H1 (cell line): ENCODE data around the gene KCNQ1OT1. TPM values are rescaled to one million over a fixed set of nuclear protein-coding genes. Genes with fewer than 3 reads are reported as not detected.

Source experiments
- CTCF ChIA-PET: fragments of 300-600 bp; sonication (Branson Sonifier 250); formaldehyde crosslinking; loops from one replicate; lab custom pipeline; 2021; ENCODE audit not compliant: partially characterized antibody; lab: Charles Lee
- POLR2A ChIA-PET: fragments of 300-600 bp; sonication (Branson Sonifier 250); formaldehyde crosslinking; loops from one replicate; lab custom pipeline; 2021; ENCODE audit warnings: inconsistent platforms; ENCODE audit not compliant: partially characterized antibody; lab: Charles Lee
- DNase-seq, 2 experiments: peaks; one replicate each; pipeline versions ENCODE4 v3.0.0 to v3.0.0-alpha.2; 2010 to 2022; ENCODE audit warnings: low spot score in 2 of 2, low read depth in 1 of 2, mixed read lengths in 1 of 2
- FAIRE-seq: peaks from 2 replicates; lab custom pipeline; 2011; peaks lifted over from hg19 to GRCh38; lab: Jason Lieb, UNC
- H2AFZ ChIP-seq: 2 replicates; pipeline ENCODE4 v1.8.1; 2012; ENCODE audit warnings: low read length, inconsistent platforms
- H2AK5ac ChIP-seq: 2 replicates; pipeline ENCODE4 v1.6.1; 2013; ENCODE audit warnings: low read depth, low read length
- H2BK120ac ChIP-seq: replicated peaks from 2 replicates; pipeline ENCODE3; 2013; ENCODE audit warnings: low read depth, low read length, inconsistent platforms
- H2BK12ac ChIP-seq: 2 replicates; pipeline ENCODE4 v1.6.1; 2013; ENCODE audit warnings: low read depth, low read length
- H2BK15ac ChIP-seq: 2 replicates; pipeline ENCODE4 v1.6.1; 2013; ENCODE audit warnings: low read length
- H2BK20ac ChIP-seq: 2 replicates; pipeline ENCODE4 v1.6.1; 2013; ENCODE audit warnings: low read length
- H2BK5ac ChIP-seq: 2 replicates; pipeline ENCODE4 v1.6.1; 2013; ENCODE audit warnings: low read depth, low read length
- H3K14ac ChIP-seq: 2 replicates; pipeline ENCODE4 v1.6.1; 2013; ENCODE audit warnings: inconsistent platforms; ENCODE audit not compliant: insufficient read length
- H3K18ac ChIP-seq: 2 replicates; pipeline ENCODE4 v1.6.1; 2013; ENCODE audit warnings: low read length; ENCODE audit errors: extremely low read depth
- H3K23ac ChIP-seq: 2 replicates; pipeline ENCODE4 v1.6.1; 2013; ENCODE audit warnings: inconsistent platforms; ENCODE audit not compliant: insufficient read length
- H3K23me2 ChIP-seq: 2 replicates; pipeline ENCODE4 v1.6.1; 2013; ENCODE audit warnings: low read depth, low read length
- H3K27ac ChIP-seq: 2 replicates; pipeline ENCODE4 v1.6.1; 2011; ENCODE audit warnings: low read depth, low read length, inconsistent platforms
- H3K27me3 ChIP-seq, 4 experiments: replicated peaks in 1 of 4; 1 replicate in 1 of 4; 2 replicates in 3 of 4; pipeline versions ENCODE4 v1.6.1 to v1.8.1; 2011 to 2013; ENCODE audit warnings: low read length in 3 of 4, mild to moderate bottlenecking in 3 of 4, inconsistent platforms in 2 of 4, mixed read lengths in 2 of 4, moderate library complexity in 1 of 4; ENCODE audit not compliant: control insufficient read depth in 3 of 4, insufficient read depth in 3 of 4; ENCODE audit errors: extremely low read depth in 1 of 4
- H3K36me3 ChIP-seq, 4 experiments: 2 replicates each; pipeline versions ENCODE4 v1.6.1 to v1.8.1; 2011 to 2013; ENCODE audit warnings: mild to moderate bottlenecking in 4 of 4, low read length in 3 of 4, moderate library complexity in 2 of 4, control low read depth in 1 of 4, inconsistent platforms in 1 of 4; ENCODE audit not compliant: insufficient read depth in 4 of 4, control insufficient read depth in 2 of 4
- H3K4ac ChIP-seq: replicated peaks from 2 replicates; pipeline ENCODE3; 2013; ENCODE audit warnings: low read length, low read depth, mixed read lengths, inconsistent platforms; ENCODE audit not compliant: insufficient read length
- H3K4me1 ChIP-seq, 4 experiments: replicated peaks in 1 of 4; 1 replicate in 1 of 4; 2 replicates in 3 of 4; pipeline versions ENCODE4 v1.6.1 to v1.8.1; 2011 to 2013; ENCODE audit warnings: low read length in 3 of 4, inconsistent platforms in 2 of 4, mixed read lengths in 1 of 4; ENCODE audit not compliant: insufficient read depth in 4 of 4, control insufficient read depth in 3 of 4
- H3K4me2 ChIP-seq, 2 experiments: 2 replicates each; pipeline versions ENCODE4 v1.6.1 to v1.8.1; 2011 to 2013; ENCODE audit warnings: low read depth in 2 of 2, low read length in 2 of 2, control low read depth in 1 of 2, inconsistent platforms in 1 of 2, mild to moderate bottlenecking in 1 of 2; ENCODE audit not compliant: insufficient read depth in 1 of 2
- H3K4me3 ChIP-seq, 4 experiments: fragments of 200-600, 300-600 bp in 1 of 4; sonication (generic), shearing (Covaris generic), sonication (Bioruptor Twin) in 1 of 4; 2 replicates each; pipeline versions ENCODE4 v1.5.1 to v1.8.1; 2011 to 2016; ENCODE audit warnings: low read length in 4 of 4, low read depth in 3 of 4, control low read depth in 2 of 4, inconsistent platforms in 2 of 4, mild to moderate bottlenecking in 2 of 4, mixed read lengths in 1 of 4, moderate library complexity in 1 of 4; ENCODE audit not compliant: insufficient read depth in 2 of 4; ENCODE audit errors: extremely low read depth in 1 of 4
- H3K56ac ChIP-seq: replicated peaks from 2 replicates; pipeline ENCODE3; 2013; ENCODE audit warnings: low read depth, mild to moderate bottlenecking, mixed read lengths, low read length, inconsistent platforms; ENCODE audit not compliant: insufficient read length
- H3K79me1 ChIP-seq: 2 replicates; pipeline ENCODE4 v1.6.1; 2013; ENCODE audit warnings: low read depth, low read length, control low read depth
- H3K79me2 ChIP-seq, 2 experiments: 2 replicates each; pipeline versions ENCODE4 v1.6.1 to v1.8.1; 2012 to 2013; ENCODE audit warnings: low read length in 2 of 2, mild to moderate bottlenecking in 2 of 2, inconsistent platforms in 1 of 2; ENCODE audit not compliant: insufficient read depth in 2 of 2, control insufficient read depth in 1 of 2
- H3K9ac ChIP-seq, 4 experiments: replicated peaks in 1 of 4; 1 replicate in 1 of 4; 2 replicates in 3 of 4; pipeline versions ENCODE4 v1.6.1 to v1.8.1; 2011 to 2013; ENCODE audit warnings: low read depth in 3 of 4, low read length in 3 of 4, control low read depth in 2 of 4, mild to moderate bottlenecking in 2 of 4, moderate library complexity in 2 of 4, inconsistent platforms in 1 of 4; ENCODE audit errors: extremely low read depth in 1 of 4
- H3K9me3 ChIP-seq, 2 experiments: 2 replicates each; pipeline versions ENCODE4 v1.6.1 to v1.8.1; 2012 to 2013; ENCODE audit warnings: mild to moderate bottlenecking in 2 of 2, moderate library complexity in 2 of 2, control low read depth in 1 of 2, inconsistent platforms in 1 of 2, low read depth in 1 of 2, low read length in 1 of 2, mixed read lengths in 1 of 2; ENCODE audit not compliant: insufficient read depth in 2 of 2
- H4K20me1 ChIP-seq, 2 experiments: replicated peaks in 1 of 2; 2 replicates each; pipeline versions ENCODE3 to v1.8.1; 2011 to 2013; ENCODE audit warnings: inconsistent platforms in 2 of 2, low read length in 2 of 2, mild to moderate bottlenecking in 1 of 2; ENCODE audit not compliant: insufficient read depth in 2 of 2, control insufficient read depth in 1 of 2
- H4K5ac ChIP-seq: 2 replicates; pipeline ENCODE4 v1.6.1; 2013; ENCODE audit warnings: low read length, low read depth, mixed read lengths, inconsistent platforms; ENCODE audit not compliant: insufficient read length
- H4K8ac ChIP-seq: 2 replicates; pipeline ENCODE4 v1.8.0; 2013; ENCODE audit warnings: mild to moderate bottlenecking, moderate library complexity, low read length, inconsistent platforms; ENCODE audit not compliant: insufficient read depth; ENCODE audit errors: extremely low read depth
- H4K91ac ChIP-seq: replicated peaks from 2 replicates; pipeline ENCODE3; 2013; ENCODE audit warnings: low read length, mixed read lengths, inconsistent platforms; ENCODE audit not compliant: insufficient read length
- CBX5 ChIP-seq: fragments of 300-800, 300-1000 bp; sonication (generic); IDR thresholded peaks from 2 replicates; pipeline ENCODE4 v1.7.1; 2016; ENCODE audit warnings: antibody characterized with exemption, low read length, low read depth
- WGBS, 2 experiments: shearing (Covaris generic) in 1 of 2; methylation state at CpG; one replicate each; pipeline versions ENCODE4 v1.1.6 to v1.1.7; 2013 to 2015; ENCODE audit warnings: low lambda C conversion rate in 2 of 2, mixed read lengths in 2 of 2, inconsistent platforms in 1 of 2, low coverage in 1 of 2, missing lambda C conversion rate in 1 of 2; ENCODE audit not compliant: insufficient replicate concordance in 2 of 2, insufficient coverage in 1 of 2, insufficient read length in 1 of 2; ENCODE audit errors: extremely low coverage in 1 of 2, missing lambda C conversion rate in 1 of 2; 5-methylcytosine and 5-hydroxymethylcytosine counted together
- polyA plus RNA-seq, 7 experiments: library from polyadenylated mRNA; depleted of rRNA in 3 of 7; stranded (reverse) in 5 of 7; unstranded in 2 of 7; fragments of >200 nt in 5 of 7; fragments of 200-250 nt in 2 of 7; gene quantifications; 1 replicate in 5 of 7; 2 replicates in 1 of 7; 4 replicates in 1 of 7; pipeline versions ENCODE4 v1.2.1 to v1.2.3, GENCODE V29; 2011 to 2013; ENCODE audit warnings: missing spikeins in 2 of 7, mixed read lengths in 2 of 7
- total RNA-seq: library from RNA; stranded (reverse); fragmentation: NEBNext Ultra II Directional; extraction: Animal tissue kit (Norgen Biotek cat#: 25700); gene quantifications from 2 replicates; pipeline ENCODE4 v1.2.1, GENCODE V29; 2021
- TF ChIP-seq, protein P1 (sequence below), 3 experiments: IDR thresholded peaks; 1 replicate in 2 of 3; 2 replicates in 1 of 3; pipeline versions ENCODE4 v1.5.1 to v1.6.1; 2011; ENCODE audit warnings: low read length in 3 of 3, mild to moderate bottlenecking in 3 of 3, inconsistent platforms in 2 of 3, low read depth in 1 of 3, moderate library complexity in 1 of 3; ENCODE audit not compliant: insufficient read depth in 1 of 3; ENCODE audit errors: control extremely low read depth in 1 of 3

The KCNQ1OT1 gene
- total and polyA plus RNA-seq, 2 of the 8 experiments (the other 6 are each of a cell fraction or from before 2014, with no cell fraction given): 0.21 to 1.2 TPM

DNA sequence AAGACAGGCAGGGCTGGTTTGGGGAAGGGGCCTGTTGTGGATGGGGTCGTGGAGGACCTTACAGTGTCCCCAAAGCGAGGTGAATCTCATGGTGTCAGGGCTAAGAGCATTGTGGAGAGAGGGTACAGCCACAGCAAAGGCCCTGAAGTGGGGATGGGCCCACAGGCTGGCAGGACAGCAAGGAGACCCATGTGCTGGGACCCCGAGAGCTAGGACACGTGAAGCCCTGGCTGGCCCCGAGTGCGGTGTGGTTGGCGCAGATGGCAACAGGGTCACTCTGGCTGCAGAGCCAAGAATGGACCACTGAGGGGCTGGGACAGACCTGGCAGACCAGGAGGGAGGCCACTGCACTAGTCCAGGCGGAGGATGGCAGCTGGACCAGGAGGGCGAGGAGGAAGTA is 30.0 kb upstream of the KCNQ1OT1 start:
- Histone ChIP-seq H3K79me1 (no peaks in the 10 kb centered on the region), H2BK5ac (no peak overlapping the region), H3K23ac (no peak overlapping the region), H3K9ac (no peak overlapping the region), H3K4me3 (no peak overlapping the region), H4K8ac (no peak overlapping the region), H2BK20ac (no peak overlapping the region), H3K4ac (no peak overlapping the region), H3K4me2 (no peak overlapping the region), H3K56ac (no peak overlapping the region), H2BK15ac (no peak overlapping the region), H2AFZ (no peak overlapping the region), H4K91ac (no peak overlapping the region), H3K9me3 (peaks cover 12 to 25% of the 10 kb centered on the region in 2 experiments), H3K14ac (no peak overlapping the region), H3K27me3 (peaks cover 0 to 58% (median 29%) of the 10 kb centered on the region in 4 experiments; a peak in 6 of 7 replicates), H3K18ac (no peak overlapping the region), H2BK12ac (no peak overlapping the region), H4K20me1 (no peaks in the 10 kb centered on the region), H3K23me2 (no peaks in the 10 kb centered on the region), H3K36me3 (no peaks in the 10 kb centered on the region), H2AK5ac (no peak overlapping the region), H2BK120ac (no peak overlapping the region), H3K27ac (no peak overlapping the region), H3K79me2 (no peaks in the 10 kb centered on the region), H4K5ac (no peak overlapping the region), H3K4me1 (no peaks in the 10 kb centered on the region)
- FAIRE-seq: no peak
- WGBS, 2 experiments: 87% methylated on average over 9 of the region's 9 CpGs; no CpG with 5 or more reads in 1 of the 2 experiments
- ChIA-PET POLR2A (no interaction called here), CTCF (interaction anchor here (0.6 to 1.4 kb wide), 4 partner anchors 10 to 431 kb away, joined by 3 to 4 read pairs (median 3); no protein-coding TSS in a partner anchor)
- TF ChIP-seq CBX5: no peak
- TF ChIP-seq, protein P1, sequence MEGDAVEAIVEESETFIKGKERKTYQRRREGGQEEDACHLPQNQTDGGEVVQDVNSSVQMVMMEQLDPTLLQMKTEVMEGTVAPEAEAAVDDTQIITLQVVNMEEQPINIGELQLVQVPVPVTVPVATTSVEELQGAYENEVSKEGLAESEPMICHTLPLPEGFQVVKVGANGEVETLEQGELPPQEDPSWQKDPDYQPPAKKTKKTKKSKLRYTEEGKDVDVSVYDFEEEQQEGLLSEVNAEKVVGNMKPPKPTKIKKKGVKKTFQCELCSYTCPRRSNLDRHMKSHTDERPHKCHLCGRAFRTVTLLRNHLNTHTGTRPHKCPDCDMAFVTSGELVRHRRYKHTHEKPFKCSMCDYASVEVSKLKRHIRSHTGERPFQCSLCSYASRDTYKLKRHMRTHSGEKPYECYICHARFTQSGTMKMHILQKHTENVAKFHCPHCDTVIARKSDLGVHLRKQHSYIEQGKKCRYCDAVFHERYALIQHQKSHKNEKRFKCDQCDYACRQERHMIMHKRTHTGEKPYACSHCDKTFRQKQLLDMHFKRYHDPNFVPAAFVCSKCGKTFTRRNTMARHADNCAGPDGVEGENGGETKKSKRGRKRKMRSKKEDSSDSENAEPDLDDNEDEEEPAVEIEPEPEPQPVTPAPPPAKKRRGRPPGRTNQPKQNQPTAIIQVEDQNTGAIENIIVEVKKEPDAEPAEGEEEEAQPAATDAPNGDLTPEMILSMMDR (IDR thresholded peaks at IDR 0.05; ENCODE audit: control extremely low read depth in 1 of 3, insufficient read depth in 1 of 3, low read depth in 1 of 3, low read length in 3 of 3): no peak
- no peak for DNase-seq
